Measurements from ENCODE around the gene ARHGEF2.

Gene ARHGEF2

DNA sequence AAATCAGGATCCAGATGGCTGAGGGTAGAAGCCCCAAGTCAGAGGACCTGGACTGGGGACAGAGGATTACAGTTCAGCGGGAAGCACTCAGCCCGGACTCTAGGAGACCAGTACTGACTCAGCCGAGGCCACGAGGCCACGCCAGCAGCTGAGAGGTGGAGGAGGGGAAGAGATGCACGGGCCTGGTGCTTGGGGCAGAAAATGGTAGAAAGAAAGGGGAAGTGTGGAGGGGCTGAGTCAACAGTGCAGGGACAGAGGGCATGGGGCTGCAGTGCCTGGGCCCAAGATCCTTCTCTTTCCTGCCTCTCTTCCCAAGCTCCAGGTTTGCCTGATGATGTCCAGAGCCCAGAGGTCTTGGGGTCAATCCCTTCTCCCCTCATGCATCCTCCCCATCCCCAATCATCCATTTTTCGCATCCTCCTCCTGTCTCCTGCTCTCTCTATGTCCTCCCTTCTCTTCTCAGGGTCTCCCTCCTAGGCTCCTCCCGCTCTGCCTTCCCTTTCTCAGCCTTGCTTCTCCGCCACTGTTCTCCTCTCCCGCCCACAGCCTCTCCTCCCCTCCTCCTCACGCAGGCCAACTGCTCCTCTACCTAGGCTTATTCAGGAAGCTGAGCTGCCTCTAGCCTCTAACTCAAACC is 7.7 kb downstream of the ARHGEF2 start:
- DNase-seq: peak; percentile 41

DNA sequence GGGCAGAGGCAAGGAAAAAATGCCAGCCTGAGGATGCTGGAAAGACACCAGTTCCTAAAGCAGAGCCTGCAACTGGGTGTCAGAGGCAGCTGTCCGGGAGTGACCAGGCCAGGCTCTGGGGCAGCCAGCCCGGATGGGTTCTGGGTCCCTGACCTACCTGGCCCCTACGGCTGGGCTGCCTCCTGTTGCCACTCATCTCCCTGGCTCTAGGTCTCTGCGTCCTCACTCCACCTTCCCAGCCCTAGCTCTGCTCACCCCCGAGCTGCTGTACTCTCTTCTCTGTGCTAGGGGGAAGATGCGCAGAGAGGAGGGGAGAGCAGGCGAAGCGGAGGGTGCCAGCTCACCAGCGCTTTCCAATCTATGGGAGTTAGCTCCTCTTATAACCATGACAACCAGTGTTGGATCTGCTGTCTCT is 9.0 kb downstream of the ARHGEF2 start:
- no peak for DNase-seq

DNA sequence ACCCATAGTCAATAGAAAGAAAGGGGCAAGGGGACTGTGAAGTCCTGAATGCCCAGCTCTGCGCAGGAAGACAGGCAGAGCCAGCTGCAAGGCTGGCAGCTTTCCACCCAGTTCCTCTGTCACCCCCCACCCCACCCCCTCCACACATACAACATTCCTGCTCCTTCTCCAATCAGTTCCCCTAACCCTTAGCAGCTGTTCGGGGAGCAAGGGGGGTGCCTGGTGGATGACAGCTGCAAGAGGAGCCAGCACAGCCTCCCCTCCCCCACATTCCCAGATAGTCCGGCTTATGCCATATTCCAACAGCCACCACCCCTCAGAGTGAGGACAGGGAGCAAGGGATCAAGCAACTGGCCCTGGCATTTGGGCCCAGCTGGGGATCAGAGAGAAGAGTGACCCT is 9.7 kb downstream of the ARHGEF2 start:
- no peak for DNase-seq

DNA sequence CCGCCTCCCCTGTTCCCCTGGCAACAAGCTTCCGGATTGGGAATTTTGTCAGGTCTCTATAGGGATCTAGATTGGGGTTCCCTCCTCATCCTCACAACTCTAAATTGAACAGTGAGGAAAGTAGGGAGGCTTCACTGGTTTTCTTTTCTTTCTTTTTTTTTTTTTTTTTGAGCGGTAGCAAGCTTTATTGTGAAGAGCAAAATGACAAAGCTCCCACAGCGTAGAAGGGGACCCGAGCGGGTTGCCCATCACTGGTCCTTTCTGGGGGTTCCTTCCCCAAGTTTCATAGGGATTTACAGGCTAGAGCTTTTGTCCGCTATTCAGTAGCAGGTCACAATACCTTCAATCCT is 10.3 kb downstream of the ARHGEF2 start:
- no peak for DNase-seq

- no peak for DNase-seq
These were observed 10.9 kb downstream of the ARHGEF2 start for GRCh38 chr1:155967341-155968050.

DNA sequence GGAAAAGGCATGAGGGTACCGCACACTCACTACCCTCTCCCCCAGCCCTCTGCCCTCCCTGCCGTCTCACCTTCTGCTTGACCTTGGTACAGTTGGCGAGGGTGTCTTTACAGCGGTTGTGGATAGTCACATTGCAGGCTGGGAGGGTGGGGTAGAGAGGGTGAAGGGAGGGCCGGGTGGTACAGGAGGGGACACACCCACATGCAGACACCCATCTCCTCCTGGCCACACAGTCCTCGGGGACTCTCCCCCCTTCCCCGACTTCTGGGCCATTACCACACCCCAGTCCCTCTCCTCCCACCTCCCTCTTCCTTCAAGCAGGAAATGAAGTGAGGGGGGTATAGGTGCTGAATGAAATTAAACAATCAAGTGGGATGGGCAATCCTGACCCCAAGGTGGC is 11.6 kb downstream of the ARHGEF2 start:
- no peak for DNase-seq

DNA sequence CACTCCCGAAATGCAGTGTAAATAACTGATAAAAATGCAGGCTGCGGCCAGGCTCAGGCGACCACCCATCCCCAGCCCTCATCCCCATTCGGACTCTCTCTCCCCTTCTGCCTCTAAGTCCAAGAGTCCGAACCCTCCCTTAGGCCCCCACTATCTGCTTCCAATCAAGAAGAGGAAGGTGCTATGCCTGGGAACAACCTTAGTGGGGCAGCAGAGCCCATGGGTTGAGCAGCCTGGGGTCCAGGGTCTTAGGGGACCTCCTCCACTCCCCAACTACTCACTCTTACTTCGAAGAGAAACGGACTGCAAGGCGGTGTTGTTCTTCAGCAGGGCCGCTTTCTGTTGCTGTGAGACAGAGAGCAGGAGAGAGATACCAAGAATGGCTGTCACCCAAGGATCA is 12.2 kb downstream of the ARHGEF2 start:
- DNase-seq: no peak

DNA sequence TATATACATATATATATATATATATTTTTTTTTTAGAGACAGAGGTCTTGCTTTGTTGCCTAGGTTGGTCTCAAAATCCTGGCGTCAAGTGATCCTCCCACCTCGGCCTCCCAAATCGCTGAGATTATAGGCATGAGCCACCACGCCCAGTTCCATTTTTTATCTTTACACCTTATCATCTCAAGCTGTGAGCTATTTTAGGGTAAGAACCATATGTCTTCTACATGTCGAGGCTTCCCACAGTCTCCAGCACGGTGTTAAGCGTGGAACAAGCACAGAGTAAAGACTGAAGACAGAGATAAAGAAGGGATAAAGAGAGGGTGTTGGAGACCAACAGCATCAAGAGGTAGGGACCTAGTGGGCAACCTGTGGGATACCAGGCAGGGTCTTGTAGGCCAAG is 14.2 kb downstream of the ARHGEF2 start:
- no peak for DNase-seq

DNA sequence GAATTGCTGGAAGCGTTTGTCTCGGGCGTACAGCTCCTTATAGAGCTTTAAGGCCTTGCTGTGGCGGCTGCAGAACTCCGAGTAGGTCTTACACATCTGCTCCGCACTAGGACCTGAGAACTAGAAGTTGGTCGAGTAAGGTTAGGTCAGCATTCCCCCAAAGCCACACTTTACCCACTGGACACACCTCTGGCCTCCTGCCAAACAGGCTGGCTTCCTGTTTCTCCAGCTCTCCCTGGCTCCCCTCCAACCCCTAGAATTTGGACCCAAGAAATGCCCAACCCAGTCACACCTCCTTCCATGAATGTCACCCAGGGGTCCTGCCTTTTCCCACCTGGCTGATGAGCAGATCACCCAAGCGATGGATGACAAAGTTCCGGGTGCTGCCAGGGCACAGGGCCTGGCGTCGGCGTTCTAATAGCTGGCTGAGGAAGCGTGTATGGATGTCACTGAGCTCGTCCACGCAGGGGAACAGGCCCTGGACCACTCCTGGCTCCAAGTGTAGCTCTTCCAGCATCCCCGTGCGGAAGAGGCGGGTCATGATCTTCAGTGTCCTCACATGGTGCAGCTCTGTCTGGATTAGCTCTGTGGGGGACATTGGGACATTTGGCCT is 15.6 kb downstream of the ARHGEF2 start:
- no peak for DNase-seq

DNA sequence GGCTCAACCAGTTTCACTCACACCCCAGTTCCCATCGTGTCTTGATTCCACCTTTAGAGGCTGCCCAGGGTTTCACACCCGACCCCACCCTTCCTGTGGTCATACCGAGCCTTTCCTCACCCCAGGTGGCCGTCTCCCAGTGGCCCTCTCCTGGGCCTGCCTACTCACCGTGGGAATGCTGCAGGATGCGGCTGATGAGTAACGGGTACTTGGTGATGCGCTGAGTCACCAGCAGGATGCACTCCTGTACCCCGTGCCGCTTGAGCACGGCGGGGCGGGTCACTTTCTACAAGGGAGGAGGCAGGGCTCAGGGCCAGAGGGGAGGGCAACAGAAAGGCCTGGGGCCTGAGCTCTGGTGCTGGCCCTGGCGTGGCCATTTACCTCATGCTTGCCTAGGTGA is 16.4 kb downstream of the ARHGEF2 start:
- DNase-seq: no peak

DNA sequence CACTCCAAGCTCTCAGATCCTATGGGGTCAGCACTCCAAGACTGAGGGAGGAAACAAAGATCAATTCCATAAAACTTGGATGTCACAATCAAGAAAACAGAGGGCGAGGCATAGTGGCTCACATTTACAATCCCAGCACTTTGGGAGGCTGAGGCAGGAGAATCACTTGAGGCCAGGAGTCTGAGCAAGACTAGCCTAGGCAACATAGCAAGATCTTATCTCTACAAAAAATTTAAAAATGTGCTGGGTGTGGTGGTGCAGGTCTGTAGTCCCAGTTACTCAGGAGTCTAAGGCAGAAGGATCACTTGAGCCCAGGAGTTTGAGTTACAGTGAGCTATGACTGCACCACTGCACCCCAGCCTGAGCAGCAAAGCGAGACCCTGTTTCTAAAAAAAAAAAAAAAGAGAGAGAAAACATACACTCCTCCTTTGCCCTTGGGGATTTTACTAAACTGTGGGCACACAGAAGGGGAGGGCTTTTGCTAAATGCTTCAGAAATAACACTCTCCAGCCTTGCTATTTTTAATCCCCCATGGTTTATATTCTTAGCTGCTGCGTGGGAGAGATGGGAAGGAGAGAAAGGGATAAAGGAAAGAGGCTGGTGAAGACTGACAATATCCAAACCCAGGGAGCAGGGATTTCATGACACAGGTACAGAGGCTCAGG is 18.1 kb downstream of the ARHGEF2 start:
- DNase-seq: no peak

DNA sequence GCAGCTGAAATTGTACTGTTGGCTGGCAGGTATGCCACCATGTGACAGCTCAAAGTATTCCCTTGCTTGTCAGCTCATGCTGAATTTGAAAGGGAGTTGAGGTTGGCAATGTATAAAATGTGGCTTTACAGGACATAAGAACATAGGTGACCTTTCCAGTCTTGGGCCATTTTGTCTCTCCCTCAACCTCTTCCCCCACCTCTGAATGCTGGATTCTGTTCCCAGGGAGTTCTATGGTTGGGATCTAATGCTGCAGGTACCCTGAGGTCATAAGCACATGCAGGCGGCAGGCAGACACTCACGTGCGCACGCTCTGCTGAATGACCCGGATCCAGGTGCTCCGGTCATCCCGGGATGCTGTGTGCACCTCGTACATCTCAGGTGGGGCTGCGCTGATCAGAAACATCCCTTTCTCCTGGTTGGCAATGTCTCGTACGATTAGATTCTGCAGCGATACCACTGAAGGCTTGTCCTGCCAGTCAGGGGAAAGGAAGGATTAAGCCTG is 20.9 kb downstream of the ARHGEF2 start:
- DNase-seq: no peak

GRCh38 chr1:155954645-155955044 is 23.7 kb downstream of the ARHGEF2 start:
- no peak for DNase-seq

DNA sequence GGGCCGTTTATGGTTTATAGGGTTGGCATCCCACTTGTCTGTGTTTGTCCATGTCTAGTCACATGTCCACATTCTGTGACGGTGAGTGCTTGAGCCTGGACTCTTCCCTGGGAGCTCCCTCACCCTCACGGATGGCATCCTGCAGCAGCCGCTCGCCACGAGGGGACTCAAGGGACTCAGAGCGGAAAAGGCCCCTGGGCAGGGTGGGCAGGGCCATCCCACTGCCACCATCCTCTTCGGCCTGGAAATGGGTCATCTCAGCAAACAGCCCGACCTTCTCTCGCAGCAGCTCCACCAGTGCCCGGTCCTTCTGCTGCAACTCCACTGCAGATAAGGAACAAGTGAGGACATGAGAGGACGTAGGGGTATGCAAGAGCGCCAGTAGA is 25.8 kb downstream of the ARHGEF2 start:
- DNase-seq: no peak

DNA sequence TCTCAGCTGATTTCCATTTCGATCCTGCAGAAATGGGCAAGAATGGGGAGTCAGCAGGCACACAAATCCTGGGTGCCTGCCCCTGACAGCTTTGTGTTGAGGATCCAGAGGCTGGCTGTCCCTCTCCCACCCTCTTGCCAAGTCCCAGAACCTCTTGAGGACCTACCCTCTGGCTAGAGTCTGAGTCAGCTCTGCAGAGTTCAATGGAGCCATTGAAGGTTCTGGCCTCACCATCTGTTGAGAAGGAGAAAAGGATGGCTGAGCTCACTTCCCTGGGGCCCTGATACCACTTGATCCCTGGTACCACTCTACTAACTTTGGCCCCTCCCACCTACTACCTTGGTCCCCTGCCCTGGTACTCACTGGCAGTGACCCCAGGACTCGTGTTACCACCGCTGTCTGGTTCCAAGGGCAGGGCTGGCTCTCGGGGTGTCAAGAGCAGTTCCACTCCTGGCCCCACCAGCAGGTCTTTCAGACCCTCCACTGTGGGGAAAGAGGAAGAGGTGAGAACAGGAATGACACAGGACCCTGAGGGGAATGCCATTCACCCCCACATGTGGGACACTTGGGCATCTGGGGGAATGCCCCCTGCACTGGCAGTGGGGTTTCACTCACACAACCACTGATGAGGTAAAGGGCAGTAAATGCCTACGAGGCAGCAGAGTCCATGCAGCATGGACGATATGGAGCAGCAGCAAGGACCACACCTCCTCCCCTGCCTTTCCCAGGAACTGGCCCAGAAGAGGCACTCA is 26.4 kb downstream of the ARHGEF2 start:
- DNase-seq: no peak

DNA sequence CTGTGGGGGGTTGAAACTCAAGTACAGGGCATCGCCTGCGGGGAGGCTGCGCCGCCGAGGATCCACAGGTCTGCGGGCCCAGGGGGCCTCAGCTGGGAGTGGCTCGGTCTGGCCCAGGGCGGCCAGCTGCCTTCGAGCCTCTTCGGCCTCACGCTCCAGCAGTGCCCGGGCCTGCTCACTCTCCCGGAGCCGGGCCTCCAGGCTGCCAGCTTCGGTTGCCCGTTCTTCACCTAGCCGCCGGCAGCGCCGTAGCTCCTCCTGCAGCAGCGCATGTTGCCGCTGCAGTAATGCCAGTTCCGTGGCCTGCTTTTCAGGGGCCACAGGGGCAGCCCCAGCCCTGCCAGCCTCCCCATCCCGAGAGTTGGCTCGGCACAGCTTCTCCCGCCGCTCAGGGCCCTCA is 27.5 kb downstream of the ARHGEF2 start:
- no peak for DNase-seq

- DNase-seq: no peak
These were observed 30.6 kb downstream of the ARHGEF2 start for GRCh38 chr1:155947741-155948140.

GRCh38 chr1:155947292-155947691 is 31.1 kb downstream of the ARHGEF2 start:
- no peak for DNase-seq

DNA sequence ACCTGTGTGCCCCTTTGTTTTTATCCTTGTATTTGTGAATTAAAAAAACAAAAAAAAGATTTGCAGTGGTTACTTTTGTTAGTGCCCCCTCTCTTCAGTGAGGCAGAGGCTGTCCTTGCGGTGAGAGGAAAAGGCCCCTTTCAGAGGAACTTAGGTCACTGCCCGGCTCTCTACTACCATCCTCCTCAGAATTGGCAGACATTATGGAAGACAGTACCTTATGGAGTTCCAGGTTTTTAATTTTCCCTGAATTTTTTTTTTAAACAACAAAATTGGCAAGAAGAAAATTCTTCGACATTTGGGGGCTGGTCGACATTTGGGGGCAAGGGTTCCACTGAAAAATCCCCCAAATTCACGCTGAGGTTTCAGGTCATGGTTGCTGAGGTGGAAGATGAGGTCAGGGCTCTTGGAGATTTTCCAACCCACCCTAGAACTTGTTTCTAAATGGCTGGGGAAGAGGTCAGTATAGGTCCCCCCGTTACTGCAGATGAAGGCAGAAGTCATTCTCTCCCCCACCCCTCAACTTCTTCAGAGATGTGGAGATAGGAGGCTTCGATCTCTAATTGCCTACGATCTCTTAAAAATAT is 31.6 kb downstream of the ARHGEF2 start:
- DNase-seq: no peak

DNA sequence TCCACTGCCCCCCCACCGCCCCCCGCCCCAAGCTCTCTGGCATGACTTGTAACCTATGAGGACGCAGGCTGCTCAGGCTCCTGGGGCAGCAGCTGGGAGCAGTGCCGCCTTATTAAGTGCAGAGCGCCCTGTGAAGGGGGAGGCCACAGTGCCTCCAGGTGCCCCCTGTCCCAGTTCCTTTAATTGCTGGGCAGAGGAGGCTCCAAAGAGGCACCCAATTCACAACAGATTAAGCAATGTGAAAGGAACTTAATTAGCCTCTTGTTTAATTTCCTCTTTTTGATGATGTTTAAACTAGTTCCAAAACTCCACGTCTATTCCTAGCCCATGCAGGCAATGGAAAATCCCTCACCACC is 33.9 kb downstream of the ARHGEF2 start:
- DNase-seq: no peak

DNA sequence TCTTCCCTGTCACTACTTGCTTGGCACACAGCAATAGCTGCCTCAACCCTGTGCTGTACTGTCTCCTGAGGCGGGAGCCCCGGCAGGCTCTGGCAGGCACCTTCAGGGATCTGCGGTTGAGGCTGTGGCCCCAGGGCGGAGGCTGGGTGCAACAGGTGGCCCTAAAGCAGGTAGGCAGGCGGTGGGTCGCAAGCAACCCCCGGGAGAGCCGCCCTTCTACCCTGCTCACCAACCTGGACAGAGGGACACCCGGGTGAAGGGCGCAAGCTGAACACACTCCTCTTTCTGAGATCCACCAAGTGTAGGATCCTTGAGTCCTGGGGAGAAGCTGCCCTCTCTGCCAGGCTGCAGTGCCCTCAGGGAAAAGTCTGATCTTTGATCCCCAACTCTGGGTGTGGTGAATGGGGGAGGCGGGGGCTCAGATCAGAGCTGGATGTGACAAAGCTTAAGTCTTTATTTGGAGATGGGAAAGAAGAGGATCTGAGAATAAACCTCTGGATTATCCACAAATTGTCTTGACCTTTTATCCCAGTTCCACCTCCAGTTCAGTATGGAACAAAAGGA is 35.7 kb downstream of the ARHGEF2 start:
- DNase-seq: no peak

DNA sequence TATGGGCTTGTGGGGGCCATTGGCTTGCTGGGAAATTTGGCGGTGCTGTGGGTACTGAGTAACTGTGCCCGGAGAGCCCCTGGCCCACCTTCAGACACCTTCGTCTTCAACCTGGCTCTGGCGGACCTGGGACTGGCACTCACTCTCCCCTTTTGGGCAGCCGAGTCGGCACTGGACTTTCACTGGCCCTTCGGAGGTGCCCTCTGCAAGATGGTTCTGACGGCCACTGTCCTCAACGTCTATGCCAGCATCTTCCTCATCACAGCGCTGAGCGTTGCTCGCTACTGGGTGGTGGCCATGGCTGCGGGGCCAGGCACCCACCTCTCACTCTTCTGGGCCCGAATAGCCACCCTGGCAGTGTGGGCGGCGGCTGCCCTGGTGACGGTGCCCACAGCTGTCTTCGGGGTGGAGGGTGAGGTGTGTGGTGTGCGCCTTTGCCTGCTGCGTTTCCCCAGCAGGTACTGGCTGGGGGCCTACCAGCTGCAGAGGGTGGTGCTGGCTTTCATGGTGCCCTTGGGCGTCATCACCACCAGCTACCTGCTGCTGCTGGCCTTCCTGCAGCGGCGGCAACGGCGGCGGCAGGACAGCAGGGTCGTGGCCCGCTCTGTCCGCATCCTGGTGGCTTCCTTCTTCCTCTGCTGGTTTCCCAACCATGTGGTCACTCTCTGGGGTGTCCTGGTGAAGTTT is 36.4 kb downstream of the ARHGEF2 start:
- no peak for DNase-seq
